GOT3 (cell line): Measurements from ENCODE around the gene TRRAP.
A peak's percentile ranks its signal among the peaks of the same experiment; 100 is the strongest.
"Not testable (repeated sequence)": the region's sequence is repeated elsewhere in the genome, so short reads cannot be mapped to it uniquely, and the experiment has no call there.

Source experiments
- DNase-seq: peaks from one replicate; lab custom pipeline; 2025; ENCODE audit warnings: mixed read lengths; lab: John Stamatoyannopoulos, UW

The TRRAP gene

DNA sequence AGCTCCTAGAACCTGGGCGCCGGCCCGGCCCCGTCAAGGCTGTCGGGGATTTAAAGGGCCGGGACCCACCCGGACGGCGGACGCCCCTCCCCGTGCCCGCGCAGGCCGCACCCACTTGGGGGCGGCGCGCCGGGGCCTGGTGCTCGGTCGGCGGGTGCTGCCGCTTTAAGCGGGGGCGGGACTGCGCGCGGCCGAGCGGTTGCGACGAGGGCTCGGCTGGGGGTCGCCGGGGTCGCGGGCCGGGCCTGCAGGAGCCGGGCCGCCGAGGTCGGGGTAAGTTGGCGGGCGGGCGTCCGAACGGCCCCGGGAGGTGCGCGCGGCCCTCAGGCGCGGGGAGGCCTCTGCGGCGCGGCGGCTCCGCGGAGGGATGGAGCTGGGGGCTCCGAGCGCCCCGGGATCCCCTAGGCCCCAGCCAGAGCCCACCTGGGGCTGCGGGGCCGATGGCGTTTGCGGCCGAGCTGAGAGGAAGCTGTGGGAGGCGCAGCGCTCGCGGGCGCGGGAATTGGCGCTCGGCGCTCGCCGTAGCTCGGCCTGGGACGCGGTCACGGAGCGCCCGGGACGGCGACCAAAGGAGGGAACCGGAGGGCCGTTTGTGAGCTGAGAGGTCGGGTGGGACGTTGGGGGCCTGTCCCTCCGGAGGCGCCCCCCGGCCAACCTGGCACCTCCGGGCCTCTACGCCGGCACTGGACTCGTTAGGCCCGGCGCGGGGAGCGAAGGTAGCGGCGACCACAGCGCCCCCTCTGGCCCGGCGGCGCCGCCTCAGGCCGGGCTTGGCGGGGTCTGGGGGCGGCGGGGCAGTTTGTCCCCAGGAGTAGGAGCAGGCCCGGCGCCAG, at the start of gene TRRAP:
Gene TRRAP (plus strand): TSS at position 168 of the 833 bp plus-strand sequence. CDS start 2,619 bp downstream, outside the sequence.
- peak; percentile 33 for DNase-seq

DNA sequence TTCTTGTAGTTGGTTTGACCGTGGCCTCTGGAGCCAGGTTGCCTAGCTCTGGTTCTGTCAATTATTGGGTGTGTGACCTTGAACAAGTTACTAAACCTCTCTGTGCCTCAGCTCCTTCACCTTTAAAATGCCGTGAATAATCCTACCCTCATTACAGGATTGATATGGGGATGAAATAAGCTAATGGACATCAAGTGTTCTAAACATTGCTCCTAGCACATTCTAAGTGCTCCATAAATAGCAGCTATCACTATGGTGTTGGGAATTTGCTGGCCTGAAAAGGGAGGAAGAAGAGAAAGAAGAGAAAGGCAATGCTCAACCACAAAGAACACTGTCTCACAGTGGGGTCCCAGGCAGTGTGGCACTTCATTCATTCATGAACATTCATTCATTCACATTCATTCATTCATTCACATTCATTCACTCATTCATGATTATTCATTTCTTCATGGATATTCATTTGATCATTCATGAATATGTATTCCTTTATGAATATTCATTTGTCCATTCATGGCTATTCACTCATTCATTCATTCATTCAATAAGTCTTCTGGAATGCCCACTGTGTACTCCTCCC, 47.3 kb upstream of the TRRAP start:
- no peak for DNase-seq

- DNase-seq, result no peak
Observed at GRCh38 chr7:98831641-98832221, 46.6 kb upstream of the TRRAP start.

DNA sequence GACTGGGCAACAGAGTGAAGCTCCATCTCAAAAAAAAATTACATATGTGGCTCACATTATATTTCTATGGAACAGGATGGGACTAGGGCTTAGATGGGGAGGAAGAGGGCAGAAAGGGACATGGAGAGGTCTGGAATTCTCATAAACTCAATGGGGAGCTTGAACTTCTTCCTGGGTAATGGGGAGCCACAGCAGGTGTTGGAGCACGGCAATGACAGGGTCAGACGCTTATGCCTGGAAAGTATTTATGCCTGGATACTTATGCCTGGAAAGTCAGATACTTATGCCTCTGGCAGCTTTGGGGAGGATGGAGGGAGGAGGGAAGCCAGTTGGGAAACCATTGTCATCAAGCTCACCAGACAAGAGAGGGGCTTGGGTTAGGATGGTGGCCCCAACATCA, 45.3 kb upstream of the TRRAP start:
- no peak for DNase-seq

- no peak for DNase-seq
Observed at GRCh38 chr7:98834949-98835348, 43.4 kb upstream of the TRRAP start.

DNA sequence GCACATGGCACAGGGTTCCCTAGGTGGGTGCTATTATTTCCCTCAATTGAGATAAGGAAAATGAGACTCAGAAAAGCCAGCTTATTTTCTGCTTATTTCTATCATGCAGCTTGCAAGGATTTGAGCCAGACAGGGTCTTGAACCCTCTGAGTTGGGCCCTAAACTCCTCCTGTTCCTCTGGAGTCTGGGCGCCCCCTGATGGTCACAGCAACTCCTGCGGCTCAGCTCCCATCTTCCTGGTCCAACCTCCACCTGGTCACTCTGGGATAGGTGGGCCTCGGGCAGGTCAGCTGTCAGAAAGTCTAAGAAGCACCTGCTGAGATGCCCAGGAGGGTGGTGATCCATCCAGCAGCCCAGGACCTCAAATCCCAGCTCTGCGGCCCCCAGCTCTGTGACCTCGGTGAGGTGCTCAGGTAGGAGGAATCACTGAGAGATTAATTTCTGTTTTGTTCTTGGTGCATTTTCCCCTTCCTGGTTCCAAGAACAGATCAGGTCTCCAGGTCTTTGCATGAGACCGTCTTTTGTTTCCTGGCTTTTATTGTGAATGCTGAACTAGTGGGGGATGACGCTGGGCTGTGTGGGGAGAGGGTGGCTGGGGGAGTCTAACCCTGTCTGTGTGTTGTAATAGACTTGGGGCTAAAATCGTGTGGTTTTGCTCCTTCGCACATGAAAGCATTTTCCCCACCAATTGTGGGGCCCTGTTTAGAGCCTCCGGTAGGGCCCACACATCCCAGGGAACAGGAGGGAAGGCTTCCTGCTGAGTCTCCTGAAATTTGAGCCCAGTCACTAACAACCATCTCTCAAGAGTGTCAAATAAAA, 41.3 kb upstream of the TRRAP start:
- DNase-seq, result no peak

GRCh38 chr7:98837630-98837972, 40.7 kb upstream of the TRRAP start:
- no peak for DNase-seq

DNA sequence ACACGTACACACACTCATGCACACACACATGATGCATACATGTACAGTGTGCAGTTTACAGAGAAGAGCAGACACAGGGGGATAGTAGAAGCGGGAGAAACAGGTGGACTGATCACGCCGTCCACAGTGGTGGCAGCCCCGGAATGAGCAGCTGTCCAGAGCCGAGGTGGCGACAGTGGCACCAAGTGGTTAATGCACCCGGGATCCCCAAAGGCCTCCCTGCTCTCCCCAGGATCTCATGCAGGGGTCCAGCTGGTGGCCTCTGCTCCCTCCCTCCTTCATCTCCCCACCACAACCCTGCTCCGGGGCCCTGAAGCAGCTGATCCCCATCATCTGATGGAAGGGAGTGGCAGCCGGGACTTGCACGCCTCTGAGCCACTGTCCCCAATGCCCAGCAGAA, 38.2 kb upstream of the TRRAP start:
- no peak for DNase-seq

GRCh38 chr7:98840722-98841121, 37.6 kb upstream of the TRRAP start:
- no peak for DNase-seq

DNA sequence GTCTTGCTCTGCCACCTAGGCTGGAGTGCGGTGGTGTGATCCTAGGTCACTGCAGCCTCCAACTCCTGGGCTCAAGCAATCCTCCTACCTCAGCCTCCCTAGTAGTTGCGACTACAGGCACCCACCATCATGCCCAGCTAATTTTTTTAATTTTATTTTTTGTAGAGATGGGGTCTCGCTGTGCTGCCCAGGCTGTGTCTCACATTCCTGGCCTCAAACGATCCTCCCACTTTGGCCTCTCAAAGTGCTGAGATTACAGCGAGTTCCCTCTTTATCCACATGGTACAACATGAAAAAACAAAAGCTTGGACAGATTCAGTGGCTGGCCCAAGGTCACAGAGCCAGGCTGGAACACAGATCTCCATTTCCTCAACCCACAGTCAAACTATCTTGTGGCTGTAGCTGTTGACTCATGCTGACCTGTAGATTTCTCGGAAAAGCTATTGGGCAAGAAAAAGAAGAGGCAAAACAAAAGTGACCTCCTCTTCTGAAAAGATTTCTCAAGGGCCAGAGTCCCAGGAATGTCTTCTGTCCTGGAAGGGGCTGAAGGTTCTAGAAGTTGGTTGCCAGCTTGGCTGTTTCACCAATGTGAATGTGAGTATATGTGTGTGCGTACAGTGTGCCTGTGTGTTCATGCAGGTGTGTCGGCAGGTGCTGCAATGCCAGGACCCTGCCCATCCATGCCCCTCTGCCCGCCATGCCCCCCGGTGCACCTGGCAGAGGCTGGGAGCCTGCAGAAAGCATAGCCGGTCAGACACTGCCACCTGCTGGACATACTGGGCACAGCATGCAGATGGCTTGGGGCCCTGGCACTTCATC, 36.9 kb upstream of the TRRAP start:
- DNase-seq, result peak; percentile 63

DNA sequence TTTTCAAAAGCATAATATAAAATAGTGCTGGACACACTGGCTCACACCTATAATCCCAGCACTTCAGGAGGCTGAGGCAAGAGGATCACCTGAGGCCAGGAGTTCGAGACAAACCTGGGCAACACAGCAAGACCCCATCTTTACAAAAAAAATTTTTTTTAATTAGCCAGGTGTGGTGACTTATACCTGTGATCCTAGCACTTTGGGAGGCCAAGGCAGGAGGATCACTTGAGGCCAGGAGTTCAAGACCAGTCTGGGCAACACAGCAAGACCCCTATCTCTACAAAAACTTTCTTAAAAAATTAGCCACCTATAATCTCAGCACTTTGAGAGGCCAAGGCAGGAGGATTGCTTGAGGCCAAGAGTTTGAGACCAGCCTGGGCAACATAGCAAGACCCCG, 35.8 kb upstream of the TRRAP start:
- DNase-seq, result not testable (repeated sequence)

DNA sequence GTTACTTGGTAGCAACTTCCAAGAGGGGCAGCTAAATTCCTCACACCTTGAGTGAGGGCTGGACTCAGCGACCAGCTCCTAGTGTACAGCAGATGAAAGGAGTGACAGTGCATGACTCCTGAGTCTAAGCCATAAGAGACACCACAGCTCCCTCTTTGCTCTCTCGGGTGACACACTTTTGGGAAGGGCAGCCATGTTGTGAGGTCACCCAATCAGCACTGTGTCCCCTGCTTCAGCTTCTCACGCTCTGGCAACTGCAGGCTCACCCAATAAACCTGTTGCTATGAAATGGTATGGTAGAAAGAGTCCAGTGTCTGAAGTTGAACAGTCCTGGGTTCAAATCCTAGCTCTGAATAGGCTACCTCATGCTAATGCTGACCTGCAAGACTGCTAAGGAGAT, 29.4 kb upstream of the TRRAP start:
- DNase-seq, result no peak

GRCh38 chr7:98852826-98853225, 25.5 kb upstream of the TRRAP start:
- no peak for DNase-seq

DNA sequence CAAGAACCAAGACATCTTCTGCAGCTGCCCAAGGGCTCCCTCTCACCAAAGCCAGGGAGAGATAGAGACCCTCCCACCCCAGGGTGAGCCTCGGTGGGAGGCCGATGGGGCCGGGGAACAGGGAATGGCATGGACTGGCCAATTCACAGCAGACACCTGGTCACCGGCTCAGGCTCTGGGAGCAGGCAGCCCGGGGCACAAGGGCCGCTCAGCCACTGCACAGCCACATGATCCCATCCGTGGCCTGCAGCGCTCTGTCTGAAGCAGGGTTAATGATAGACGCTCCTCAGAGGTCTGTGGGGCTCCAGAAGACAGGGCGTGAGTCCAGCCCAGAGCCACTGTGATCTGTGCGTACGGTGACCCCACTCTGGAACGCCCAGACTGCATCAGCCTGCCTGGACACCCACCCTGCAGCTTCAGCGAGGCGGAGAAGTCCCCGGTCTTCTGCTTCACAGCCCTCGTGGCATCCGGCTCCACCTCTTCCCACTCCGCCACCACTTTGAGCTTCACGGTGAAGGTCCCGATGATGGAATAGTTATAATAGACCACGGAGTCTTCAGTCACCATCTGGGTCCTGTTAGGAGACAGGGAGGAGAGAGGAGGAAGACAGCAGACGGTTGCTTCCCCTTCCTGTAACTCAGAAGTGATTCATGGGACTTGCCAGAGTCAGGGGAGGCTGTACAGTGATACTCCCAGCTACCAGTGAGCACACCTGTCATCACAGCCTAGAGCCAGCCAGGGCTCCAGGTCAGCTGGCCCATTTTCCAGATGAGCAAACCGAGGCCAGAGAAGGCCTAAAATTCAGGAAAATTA, 22.5 kb upstream of the TRRAP start:
- DNase-seq, result no peak

GRCh38 chr7:98860071-98860470, 18.3 kb upstream of the TRRAP start:
- DNase-seq, result no peak

GRCh38 chr7:98862203-98862602, 16.1 kb upstream of the TRRAP start:
- DNase-seq, result no peak

GRCh38 chr7:98862716-98863420, 15.5 kb upstream of the TRRAP start:
- no peak for DNase-seq

- no peak for DNase-seq
Observed at GRCh38 chr7:98863601-98864000, 14.7 kb upstream of the TRRAP start.

DNA sequence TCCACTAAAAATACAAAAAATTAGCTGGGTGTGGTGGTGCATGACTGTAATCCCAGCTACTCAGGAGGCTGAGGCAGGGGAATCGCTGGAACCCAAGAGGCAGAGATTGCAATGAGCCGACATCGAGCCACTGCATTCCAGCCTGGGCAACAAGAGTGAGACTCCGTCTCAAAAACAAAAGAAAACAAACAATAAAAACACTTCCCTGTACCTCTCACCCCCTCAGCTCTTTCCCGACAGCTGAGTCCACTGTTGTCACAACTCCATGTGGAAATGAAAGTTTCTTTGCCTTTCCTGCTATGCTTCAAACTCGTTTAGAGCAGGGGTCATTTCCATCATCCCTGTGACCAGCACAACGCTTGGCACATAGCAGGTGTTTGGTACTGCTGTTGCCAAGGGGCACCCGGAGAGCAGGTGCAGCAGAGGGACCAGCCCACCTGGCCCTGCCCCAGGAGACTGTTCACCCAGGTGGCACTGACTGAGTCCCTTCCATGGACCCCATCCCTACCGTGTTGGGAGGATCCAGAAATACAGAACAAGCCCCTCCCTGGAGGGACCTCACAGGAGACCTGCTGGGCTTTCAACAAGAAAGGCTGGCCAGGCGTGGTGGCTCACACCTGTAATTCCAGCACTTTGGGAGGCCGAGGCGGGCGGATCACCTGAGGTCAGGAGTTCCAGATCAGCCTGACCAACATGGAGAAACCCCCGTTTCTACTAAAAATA, 13.4 kb upstream of the TRRAP start:
- DNase-seq, result no peak
